ENCODE data around the gene ZNF418.

DNA sequence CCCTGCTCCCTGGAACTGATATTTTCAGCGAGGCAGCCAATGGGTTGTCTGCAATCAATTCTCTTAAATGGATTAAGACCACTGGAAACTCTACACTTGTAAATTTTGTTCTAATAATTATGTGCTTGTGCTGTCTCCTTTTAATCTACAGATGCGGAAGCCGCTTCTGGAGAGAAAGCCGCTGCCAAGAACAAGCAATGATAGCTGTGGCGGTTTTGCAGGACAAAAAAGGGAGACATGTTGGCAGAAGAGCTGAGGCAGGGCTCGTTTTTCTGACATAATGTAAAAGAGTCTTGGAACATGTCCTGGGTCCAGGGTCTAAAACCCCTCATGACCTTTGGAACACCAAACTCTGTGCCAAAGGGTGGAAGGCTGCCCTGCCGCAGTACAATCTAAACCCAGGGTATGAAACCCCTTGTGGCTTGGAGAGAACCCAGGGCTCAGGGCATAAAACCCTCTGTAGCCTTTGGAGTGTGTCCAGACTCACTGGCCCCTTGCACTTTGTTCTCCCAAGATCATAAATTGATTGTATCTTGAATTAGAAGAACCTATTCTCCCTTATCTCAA lies 31.5 kb downstream of the ZNF418 start:
- no peak for TF ChIP-seq ZNF468 (CRISPR knock-in tag; IDR thresholded peaks at IDR 0.05)
- no peak for TF ChIP-seq KDM1A (CRISPR knock-in tag; IDR thresholded peaks at IDR 0.05)
- TF ChIP-seq ZC3H13 (CRISPR knock-in tag; IDR thresholded peaks at IDR 0.05) = no peak
- TF ChIP-seq, protein P1, sequence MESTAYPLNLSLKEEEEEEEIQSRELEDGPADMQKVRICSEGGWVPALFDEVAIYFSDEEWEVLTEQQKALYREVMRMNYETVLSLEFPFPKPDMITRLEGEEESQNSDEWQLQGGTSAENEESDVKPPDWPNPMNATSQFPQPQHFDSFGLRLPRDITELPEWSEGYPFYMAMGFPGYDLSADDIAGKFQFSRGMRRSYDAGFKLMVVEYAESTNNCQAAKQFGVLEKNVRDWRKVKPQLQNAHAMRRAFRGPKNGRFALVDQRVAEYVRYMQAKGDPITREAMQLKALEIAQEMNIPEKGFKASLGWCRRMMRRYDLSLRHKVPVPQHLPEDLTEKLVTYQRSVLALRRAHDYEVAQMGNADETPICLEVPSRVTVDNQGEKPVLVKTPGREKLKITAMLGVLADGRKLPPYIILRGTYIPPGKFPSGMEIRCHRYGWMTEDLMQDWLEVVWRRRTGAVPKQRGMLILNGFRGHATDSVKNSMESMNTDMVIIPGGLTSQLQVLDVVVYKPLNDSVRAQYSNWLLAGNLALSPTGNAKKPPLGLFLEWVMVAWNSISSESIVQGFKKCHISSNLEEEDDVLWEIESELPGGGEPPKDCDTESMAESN (CRISPR knock-in tag; conservative IDR thresholded peaks at IDR 0.05) = no peak
- TF ChIP-seq, protein P2, sequence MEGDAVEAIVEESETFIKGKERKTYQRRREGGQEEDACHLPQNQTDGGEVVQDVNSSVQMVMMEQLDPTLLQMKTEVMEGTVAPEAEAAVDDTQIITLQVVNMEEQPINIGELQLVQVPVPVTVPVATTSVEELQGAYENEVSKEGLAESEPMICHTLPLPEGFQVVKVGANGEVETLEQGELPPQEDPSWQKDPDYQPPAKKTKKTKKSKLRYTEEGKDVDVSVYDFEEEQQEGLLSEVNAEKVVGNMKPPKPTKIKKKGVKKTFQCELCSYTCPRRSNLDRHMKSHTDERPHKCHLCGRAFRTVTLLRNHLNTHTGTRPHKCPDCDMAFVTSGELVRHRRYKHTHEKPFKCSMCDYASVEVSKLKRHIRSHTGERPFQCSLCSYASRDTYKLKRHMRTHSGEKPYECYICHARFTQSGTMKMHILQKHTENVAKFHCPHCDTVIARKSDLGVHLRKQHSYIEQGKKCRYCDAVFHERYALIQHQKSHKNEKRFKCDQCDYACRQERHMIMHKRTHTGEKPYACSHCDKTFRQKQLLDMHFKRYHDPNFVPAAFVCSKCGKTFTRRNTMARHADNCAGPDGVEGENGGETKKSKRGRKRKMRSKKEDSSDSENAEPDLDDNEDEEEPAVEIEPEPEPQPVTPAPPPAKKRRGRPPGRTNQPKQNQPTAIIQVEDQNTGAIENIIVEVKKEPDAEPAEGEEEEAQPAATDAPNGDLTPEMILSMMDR (CRISPR knock-in tag; IDR thresholded peaks at IDR 0.05) = no peak
- TF ChIP-seq, protein P3, sequence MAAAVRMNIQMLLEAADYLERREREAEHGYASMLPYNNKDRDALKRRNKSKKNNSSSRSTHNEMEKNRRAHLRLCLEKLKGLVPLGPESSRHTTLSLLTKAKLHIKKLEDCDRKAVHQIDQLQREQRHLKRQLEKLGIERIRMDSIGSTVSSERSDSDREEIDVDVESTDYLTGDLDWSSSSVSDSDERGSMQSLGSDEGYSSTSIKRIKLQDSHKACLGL (CRISPR knock-in tag; IDR thresholded peaks at IDR 0.05) = no peak
- no peak for TF ChIP-seq ZNF670 (CRISPR knock-in tag; IDR thresholded peaks at IDR 0.05; ENCODE audit: borderline replicate concordance)
- no peak for TF ChIP-seq BHLHE40 (IDR thresholded peaks at IDR 0.05; ENCODE audit: low read length)
- no peak for TF ChIP-seq HNRNPK (IDR thresholded peaks at IDR 0.05; ENCODE audit: low read depth, low read length, poor library complexity, severe bottlenecking)
- no peak for TF ChIP-seq ZNF335 (CRISPR knock-in tag; IDR thresholded peaks at IDR 0.05)
- TF ChIP-seq NCOA2 (CRISPR knock-in tag; IDR thresholded peaks at IDR 0.05) = no peak
- no peak for TF ChIP-seq MTA3 (CRISPR knock-in tag; IDR thresholded peaks at IDR 0.05)
- TF ChIP-seq, protein P4, sequence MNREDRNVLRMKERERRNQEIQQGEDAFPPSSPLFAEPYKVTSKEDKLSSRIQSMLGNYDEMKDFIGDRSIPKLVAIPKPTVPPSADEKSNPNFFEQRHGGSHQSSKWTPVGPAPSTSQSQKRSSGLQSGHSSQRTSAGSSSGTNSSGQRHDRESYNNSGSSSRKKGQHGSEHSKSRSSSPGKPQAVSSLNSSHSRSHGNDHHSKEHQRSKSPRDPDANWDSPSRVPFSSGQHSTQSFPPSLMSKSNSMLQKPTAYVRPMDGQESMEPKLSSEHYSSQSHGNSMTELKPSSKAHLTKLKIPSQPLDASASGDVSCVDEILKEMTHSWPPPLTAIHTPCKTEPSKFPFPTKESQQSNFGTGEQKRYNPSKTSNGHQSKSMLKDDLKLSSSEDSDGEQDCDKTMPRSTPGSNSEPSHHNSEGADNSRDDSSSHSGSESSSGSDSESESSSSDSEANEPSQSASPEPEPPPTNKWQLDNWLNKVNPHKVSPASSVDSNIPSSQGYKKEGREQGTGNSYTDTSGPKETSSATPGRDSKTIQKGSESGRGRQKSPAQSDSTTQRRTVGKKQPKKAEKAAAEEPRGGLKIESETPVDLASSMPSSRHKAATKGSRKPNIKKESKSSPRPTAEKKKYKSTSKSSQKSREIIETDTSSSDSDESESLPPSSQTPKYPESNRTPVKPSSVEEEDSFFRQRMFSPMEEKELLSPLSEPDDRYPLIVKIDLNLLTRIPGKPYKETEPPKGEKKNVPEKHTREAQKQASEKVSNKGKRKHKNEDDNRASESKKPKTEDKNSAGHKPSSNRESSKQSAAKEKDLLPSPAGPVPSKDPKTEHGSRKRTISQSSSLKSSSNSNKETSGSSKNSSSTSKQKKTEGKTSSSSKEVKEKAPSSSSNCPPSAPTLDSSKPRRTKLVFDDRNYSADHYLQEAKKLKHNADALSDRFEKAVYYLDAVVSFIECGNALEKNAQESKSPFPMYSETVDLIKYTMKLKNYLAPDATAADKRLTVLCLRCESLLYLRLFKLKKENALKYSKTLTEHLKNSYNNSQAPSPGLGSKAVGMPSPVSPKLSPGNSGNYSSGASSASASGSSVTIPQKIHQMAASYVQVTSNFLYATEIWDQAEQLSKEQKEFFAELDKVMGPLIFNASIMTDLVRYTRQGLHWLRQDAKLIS (CRISPR knock-in tag; IDR thresholded peaks at IDR 0.05) = no peak

Data from HepG2 (cell line).